Epidermal melanocyte (primary cell): ENCODE measurements around the gene CALCA.

Experiments
- DNase-seq: peaks from one replicate; pipeline ENCODE4 v3.0.0; 2011; ENCODE audit warnings: low spot score; ENCODE audit not compliant: insufficient read length

CALCA gene

DNA sequence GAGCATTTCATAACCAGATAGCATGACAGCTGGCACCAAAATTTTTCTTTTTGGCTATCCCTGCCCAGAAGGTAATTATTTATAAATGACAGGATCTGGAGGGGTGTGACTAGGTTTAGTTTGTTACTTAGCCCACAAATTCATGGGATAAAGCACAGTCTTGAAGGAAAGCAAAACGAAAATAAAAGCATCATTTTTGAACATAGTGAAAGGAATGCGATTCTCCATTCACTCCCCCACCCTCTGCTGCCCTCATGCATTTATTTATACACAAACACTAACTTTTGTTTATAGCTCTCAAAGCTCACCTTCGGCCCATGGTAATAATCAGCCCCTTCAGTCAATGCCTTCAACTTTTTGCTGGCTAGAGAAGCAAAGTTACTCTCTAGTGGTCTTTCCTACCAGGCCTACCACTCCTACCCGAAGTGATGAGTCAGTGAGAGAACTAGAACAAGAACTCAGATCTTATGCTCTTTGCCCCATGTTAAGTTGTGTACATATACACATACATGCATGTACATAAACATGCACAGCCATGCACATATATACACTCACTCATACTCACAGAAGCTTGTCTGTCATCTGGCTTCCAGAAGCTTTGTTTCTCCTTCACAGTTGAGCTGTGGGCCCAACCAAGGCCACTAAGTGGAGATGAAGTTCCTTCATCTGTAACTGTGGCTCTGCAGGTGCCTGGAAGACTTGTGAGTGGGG lies 22.6 kb downstream of the CALCA start:
- DNase-seq: no peak

DNA sequence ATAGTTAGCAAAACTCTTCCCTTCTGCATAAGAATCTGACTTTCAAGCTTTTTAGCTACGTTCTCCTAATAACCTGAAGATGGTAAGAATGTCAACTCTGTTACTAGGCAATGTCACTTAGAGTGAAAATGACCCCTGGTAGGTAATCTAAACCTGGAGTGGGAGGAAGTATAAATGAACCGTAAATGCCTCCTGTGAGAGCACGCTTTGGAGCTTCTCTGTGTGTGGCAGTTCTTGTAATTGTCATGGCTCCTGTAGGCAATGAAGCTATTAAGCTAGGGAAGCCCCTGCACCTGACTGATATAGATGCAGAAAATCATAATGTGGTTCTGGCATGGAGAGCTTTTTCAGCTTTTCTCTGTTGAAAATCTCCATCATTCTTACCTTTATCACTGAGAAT lies 29.4 kb downstream of the CALCA start:
- no peak for DNase-seq

DNA sequence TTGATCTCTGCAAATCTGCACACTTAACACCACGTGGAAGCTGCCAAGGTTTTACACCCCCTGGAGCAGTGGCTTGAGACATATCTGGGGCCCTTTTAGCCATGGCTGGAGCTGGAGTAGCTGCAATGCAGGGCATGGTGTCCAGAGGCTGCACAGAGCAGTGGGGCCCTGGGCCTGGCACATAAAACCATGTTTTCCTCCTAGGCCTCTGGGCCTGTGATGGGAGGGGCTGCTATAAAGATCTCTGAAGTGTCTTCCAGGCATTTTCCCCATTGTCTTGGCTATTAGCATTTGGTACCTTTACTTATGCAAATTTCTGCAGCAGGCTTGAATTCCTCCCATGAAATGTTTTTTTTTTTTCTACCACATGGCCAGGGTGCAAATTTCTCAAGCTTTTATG lies 33.2 kb downstream of the CALCA start:
- no peak for DNase-seq

DNA sequence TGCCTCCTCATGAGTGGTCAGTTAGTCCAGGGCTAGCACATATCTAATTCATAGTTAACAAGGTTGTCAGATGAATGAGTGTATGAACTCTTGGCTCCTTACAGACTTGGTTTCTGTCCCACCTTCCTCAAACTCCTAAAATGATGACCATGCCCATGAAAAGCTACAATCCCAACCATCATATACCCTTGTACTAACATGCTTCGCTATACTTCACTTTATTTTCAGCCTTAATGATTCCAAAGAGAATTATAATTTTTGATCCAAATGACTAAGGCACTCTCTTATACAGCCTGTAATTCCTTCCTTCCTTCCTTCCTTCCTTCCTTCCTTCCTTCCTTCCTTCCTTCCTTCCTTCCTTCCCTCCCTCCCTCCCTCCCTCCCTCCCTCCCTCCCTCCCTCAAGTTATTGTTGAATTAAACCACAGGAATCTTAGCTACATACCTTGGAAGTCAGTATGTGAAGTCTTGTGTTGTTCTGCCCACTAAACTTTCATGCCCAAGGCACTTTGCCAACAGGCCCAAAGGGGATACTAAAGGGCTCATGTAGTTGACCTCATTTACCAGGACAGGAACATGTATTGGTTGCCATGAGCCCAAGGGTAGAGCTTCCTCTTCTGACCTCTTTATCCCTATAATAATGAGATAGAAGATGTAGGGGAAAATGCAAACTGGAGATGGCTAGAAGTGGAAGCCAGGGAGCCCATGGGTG lies 37.4 kb downstream of the CALCA start:
- no peak for DNase-seq

GRCh38 chr11:14932447-14932846 lies 39.7 kb downstream of the CALCA start:
- DNase-seq: no peak

- no peak for DNase-seq
These were observed 41.8 kb downstream of the CALCA start for GRCh38 chr11:14930369-14930768.

DNA sequence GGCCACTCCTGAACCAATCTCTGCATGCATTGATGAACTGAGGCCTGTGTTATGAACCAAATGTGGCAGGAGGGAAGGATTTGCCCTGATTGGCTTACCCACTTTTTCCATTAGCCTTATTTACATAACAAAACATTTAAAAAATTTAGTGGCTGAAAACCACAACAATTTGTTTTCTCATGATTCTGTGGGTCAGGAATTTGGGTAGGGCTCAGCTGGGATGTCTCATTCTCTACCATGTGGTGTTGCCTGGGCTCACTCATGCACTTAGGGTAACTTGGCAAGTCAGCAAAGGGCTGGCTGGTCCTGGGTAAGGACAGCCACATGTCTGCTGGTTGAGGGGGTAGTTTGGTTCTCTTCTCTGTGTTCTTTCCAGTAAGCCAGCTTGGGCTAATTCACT lies 45.0 kb downstream of the CALCA start:
- DNase-seq: no peak

GRCh38 chr11:14924318-14924717 lies 47.8 kb downstream of the CALCA start:
- DNase-seq: no peak
